Coronary artery (tissue), 2 donors: Measurements from ENCODE around the gene NGLY1.

Experiments
- DNase-seq: peaks from one replicate; pipeline ENCODE4 v3.0.0-alpha.2; 2017; ENCODE audit warnings: low spot score
- H3K27ac ChIP-seq, 2 donors: fragments of 200-600 bp; sonication (generic); one replicate each; pipeline ENCODE4 v1.5.1; 2016 to 2019
- H3K4me3 ChIP-seq: fragments of 200-600 bp; sonication (generic); 2 replicates; pipeline ENCODE4 v1.5.1; 2016; ENCODE audit warnings: mild to moderate bottlenecking, moderate library complexity
- CTCF ChIP-seq: fragments of 200-600 bp; sonication (generic); IDR thresholded peaks from one replicate; pipeline ENCODE4 v1.5.1; 2019; ENCODE audit warnings: antibody characterized with exemption

NGLY1 gene

GRCh38 chr3:25679642-25680302, 103.5 kb downstream of the NGLY1 start:
- no peak for DNase-seq
- TF ChIP-seq CTCF, result no peak
- H3K27ac ChIP-seq, result no peak overlapping the region
- no peak overlapping the region for H3K4me3 ChIP-seq

- Histone ChIP-seq H3K27ac (no peak overlapping the region), H3K4me3 (no peak overlapping the region)
- DNase-seq, result no peak
- no peak for TF ChIP-seq CTCF
Measured at GRCh38 chr3:25679166-25679565, 104.1 kb downstream of the NGLY1 start.

GRCh38 chr3:25678581-25678980, 104.7 kb downstream of the NGLY1 start:
- Histone ChIP-seq H3K27ac (no peak overlapping the region), H3K4me3 (no peak overlapping the region)
- DNase-seq, result no peak
- TF ChIP-seq CTCF, result no peak

GRCh38 chr3:25677121-25677520, 106.1 kb downstream of the NGLY1 start:
- Histone ChIP-seq H3K27ac (no peak overlapping the region), H3K4me3 (no peak overlapping the region)
- DNase-seq, result no peak
- no peak for TF ChIP-seq CTCF

- no peak for TF ChIP-seq CTCF
- DNase-seq, result no peak
- H3K4me3 ChIP-seq, result no peak overlapping the region
- H3K27ac ChIP-seq, result no peak overlapping the region
Measured at GRCh38 chr3:25674670-25675069, 108.6 kb downstream of the NGLY1 start.

- TF ChIP-seq CTCF, result no peak
- H3K27ac ChIP-seq, result no peak overlapping the region
- H3K4me3 ChIP-seq, result no peak overlapping the region
- DNase-seq, result no peak
Measured at GRCh38 chr3:25673738-25674298, 109.4 kb downstream of the NGLY1 start.
